Bronchial epithelial cell (primary cell): ENCODE measurements around the gene ACE2. TPM values are rescaled to one million over a fixed set of nuclear protein-coding genes. Genes with fewer than 3 reads are reported as not detected.

Experiments
- DNase-seq: peaks from one replicate; pipeline ENCODE4 v3.0.0-alpha.2; 2010; ENCODE audit warnings: low read depth
- FAIRE-seq: peaks from 2 replicates; lab custom pipeline; 2011; peaks lifted over from hg19 to GRCh38; lab: Jason Lieb, UNC
- H3K27me3 ChIP-seq: 2 replicates; pipeline ENCODE4 v1.5.1; 2011; ENCODE audit warnings: low read length; ENCODE audit not compliant: control insufficient read depth, insufficient read depth
- H3K36me3 ChIP-seq: 2 replicates; pipeline ENCODE4 v1.5.1; 2011; ENCODE audit warnings: low read length; ENCODE audit not compliant: control insufficient read depth, insufficient read depth
- H3K4me3 ChIP-seq: 2 replicates; pipeline ENCODE4 v1.5.1; 2011; ENCODE audit warnings: mild to moderate bottlenecking, low read depth, low read length, control low read depth
- CTCF ChIP-seq: IDR thresholded peaks from 2 replicates; pipeline ENCODE4 v1.5.1; 2011; ENCODE audit warnings: mild to moderate bottlenecking, moderate library complexity, low read length, control low read depth, inconsistent platforms; ENCODE audit not compliant: insufficient read depth, severe bottlenecking
- total RNA-seq: library from RNA; depleted of rRNA; stranded (reverse); fragments of >200 nt; gene quantifications from 2 replicates; pipeline ENCODE4 v1.2.1, GENCODE V29; 2014

Gene ACE2
- total RNA-seq, 1 donor from 2014 or later = not detected

DNA sequence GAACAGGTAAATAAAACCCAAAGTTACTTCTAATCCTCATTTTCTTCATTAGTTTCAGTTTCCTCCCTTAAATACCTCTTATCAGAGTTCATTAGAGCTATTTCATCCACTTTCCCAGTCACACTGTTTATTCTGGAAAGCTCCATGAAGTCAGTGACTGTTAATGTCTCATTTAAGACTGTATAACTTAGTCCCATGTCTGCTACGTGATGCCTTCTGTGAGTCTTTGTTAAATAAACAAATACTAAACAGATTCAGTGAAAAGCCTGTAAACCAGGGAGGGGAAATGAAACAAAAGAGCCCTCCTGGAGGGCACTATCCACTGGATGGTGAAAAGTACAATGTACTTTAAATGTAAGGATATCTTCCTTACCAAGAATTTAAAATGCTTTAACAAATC lies 24.7 kb downstream of the ACE2 start:
- no peak overlapping the region for H3K4me3 ChIP-seq
- no peaks in the 10 kb centered on the region for H3K36me3 ChIP-seq
- no peak for TF ChIP-seq CTCF
- DNase-seq (no peak), FAIRE-seq (no peak)
- H3K27me3 ChIP-seq = no peaks in the 10 kb centered on the region

DNA sequence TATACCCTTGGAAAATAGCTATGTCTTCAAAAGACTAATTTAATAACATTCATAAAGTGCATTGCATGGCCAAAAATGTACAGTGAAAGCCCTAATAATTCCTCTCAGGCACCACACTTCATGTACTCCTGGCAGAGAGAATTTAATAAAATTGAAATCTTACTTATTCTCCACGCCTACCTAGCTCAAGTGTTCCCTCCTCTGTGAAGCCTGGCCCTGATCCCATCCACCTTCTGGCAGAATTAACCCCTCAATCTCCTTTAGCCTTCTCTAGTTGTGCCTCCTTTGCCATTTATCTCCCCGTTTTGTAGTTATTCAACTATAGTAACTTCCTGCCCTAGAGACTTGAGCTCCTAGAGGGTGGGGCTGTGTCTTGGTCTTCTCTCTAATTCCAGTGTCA lies 26.7 kb downstream of the ACE2 start:
- no peaks in the 10 kb centered on the region for H3K27me3 ChIP-seq
- no peak overlapping the region for H3K4me3 ChIP-seq
- no peak for FAIRE-seq
- H3K36me3 ChIP-seq = no peaks in the 10 kb centered on the region
- no peak for DNase-seq
- no peak for TF ChIP-seq CTCF

DNA sequence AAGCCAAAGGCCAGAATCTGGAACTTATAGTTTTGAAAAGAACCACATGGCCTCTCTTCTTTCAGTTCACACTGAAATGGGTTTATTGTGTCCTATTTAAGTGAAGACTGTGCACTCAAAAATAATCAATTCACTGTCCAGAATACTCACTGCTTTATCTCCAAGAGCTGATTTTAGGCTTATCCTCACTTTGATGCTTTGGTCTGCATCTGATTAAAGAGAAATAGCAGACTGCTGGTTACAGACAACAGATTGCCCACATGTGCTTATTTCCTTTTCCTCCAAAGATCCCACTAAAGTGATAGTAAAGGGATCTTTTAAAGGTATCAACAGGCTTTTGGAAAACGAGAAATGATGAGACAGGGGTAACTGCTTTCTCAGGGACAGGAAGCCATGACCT lies 30.6 kb downstream of the ACE2 start:
- H3K4me3 ChIP-seq = no peak overlapping the region
- no peaks in the 10 kb centered on the region for H3K27me3 ChIP-seq
- FAIRE-seq (no peak), DNase-seq (no peak)
- H3K36me3 ChIP-seq = no peaks in the 10 kb centered on the region
- no peak for TF ChIP-seq CTCF

DNA sequence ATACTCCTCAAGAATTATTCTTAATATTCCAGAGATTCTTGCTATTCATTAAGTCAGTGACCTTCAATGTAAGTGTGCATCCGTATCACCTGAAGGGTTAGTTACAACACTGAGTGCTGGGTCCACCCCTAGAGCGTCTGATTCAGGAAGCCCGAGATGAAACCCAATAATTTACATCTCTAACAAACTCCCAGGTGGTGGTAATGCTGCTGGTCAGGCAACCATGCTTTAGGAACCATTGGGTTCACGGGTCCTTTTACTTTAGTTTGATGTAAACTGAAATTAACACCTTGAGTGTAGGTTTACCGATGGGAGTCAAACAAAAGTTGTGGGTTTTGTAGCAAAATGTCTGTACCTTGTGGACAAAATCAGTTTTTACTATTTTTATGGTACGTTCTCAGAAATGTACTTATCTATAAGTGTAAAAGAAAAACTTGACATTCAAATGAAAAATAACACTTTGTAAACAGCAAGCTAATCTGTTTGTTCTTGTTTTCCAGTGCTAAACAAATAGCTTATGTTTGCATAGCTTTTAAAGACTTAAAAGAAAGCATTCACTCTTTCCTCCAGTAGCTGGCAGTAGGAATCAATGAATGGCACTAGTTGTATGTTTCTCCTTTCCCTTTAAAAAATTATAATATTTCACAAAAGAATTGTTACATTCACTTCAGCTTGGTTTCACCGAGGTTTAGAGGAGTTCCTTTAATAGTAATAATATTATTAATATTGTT lies 32.7 kb downstream of the ACE2 start:
- H3K27me3 ChIP-seq = no peaks in the 10 kb centered on the region
- TF ChIP-seq CTCF = peak; percentile 42
- H3K4me3 ChIP-seq = no peak overlapping the region
- H3K36me3 ChIP-seq = no peaks in the 10 kb centered on the region
- FAIRE-seq (no peak), DNase-seq (peak; percentile 36)

DNA sequence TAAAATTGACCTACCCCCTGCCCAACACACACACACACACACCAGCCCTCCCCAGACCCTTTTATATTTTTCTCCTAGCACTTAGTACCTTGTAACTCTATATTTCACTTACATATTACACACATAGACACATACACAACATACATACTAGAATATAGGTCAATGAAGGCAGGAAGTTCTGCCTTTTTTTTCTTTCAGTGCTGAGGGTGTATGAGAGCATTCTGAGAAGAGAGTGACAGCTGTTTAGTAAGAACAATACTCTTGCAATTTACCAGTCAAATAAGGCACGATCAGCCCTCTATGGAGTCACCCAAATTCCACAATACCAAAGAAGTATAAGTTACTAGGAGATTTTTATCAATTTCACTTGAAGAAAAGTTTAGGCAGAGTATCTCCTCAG lies 33.5 kb downstream of the ACE2 start:
- no peaks in the 10 kb centered on the region for H3K27me3 ChIP-seq
- FAIRE-seq = no peak
- no peak for TF ChIP-seq CTCF
- no peaks in the 10 kb centered on the region for H3K36me3 ChIP-seq
- H3K4me3 ChIP-seq = no peak overlapping the region
- DNase-seq = no peak

GRCh38 chrX:15566244-15566643 lies 34.5 kb downstream of the ACE2 start:
- Histone ChIP-seq H3K36me3 (no peaks in the 10 kb centered on the region), H3K27me3 (no peaks in the 10 kb centered on the region), H3K4me3 (no peak overlapping the region)
- FAIRE-seq (no peak), DNase-seq (no peak)
- no peak for TF ChIP-seq CTCF
